ENCODE results near the gene ZMYND10. TPM values are rescaled to one million over a fixed set of nuclear protein-coding genes. Genes with fewer than 3 reads are reported as not detected.

ZMYND10 gene
- total and polyA plus RNA-seq, 2 experiments from 2014 or later: 0.29 to 0.31 TPM

GRCh38 chr3:50388016-50388719 is 42.6 kb upstream of the ZMYND10 start:
- Histone ChIP-seq H3K4me3 (no peak overlapping the region), H3K9me2 (ENCODE audit: insufficient read depth) (no peaks in the 10 kb centered on the region), H3K4me2 (no peak overlapping the region), H3K27me3 (ENCODE audit: insufficient read depth) (no peaks in the 10 kb centered on the region), H3K36me3 (ENCODE audit: insufficient read depth) (no peaks in the 10 kb centered on the region), H2AFZ (no peak overlapping the region), H4K20me1 (replicated peaks; ENCODE audit: insufficient read depth) (no peaks in the 10 kb centered on the region), H3F3A (replicated peaks; ENCODE audit: low read depth) (no peaks in the 10 kb centered on the region), H3K27ac (ENCODE audit: low read depth) (no peak overlapping the region), H3K4me1 (ENCODE audit: insufficient read depth) (no peaks in the 10 kb centered on the region), H3K79me2 (replicated peaks; ENCODE audit: insufficient read depth) (no peaks in the 10 kb centered on the region)
- H3K36me3 Mint-ChIP-seq (ENCODE audit: low read depth): no peaks in the 10 kb centered on the region
- no peak overlapping the region for H3K27ac Mint-ChIP-seq
- H3K27me3 Mint-ChIP-seq (ENCODE audit: insufficient read depth, low read depth, poor library complexity): peaks cover 4% of the 10 kb centered on the region
- DNase-seq (ENCODE audit: low spot score) (peak; percentile 64), ATAC-seq (peak; percentile 91)
- no peak overlapping the region for H3K4me3 Mint-ChIP-seq
- no peaks in the 10 kb centered on the region; the same call in 2 of the 3 replicates for H3K4me1 Mint-ChIP-seq
- TF ChIP-seq ZNF114 (CRISPR knock-in tag; IDR thresholded peaks at IDR 0.05): no peak
- no peak for TF ChIP-seq EZH2 (IDR thresholded peaks at IDR 0.05; ENCODE audit: low read depth, unreplicated experiment)
- TF ChIP-seq JUNB (IDR thresholded peaks at IDR 0.05; ENCODE audit: unreplicated experiment): no peak
- TF ChIP-seq STAT1 (IDR thresholded peaks at IDR 0.05; ENCODE audit: unreplicated experiment): no peak
- TF ChIP-seq EZH2phosphoT487 (IDR thresholded peaks at IDR 0.05; ENCODE audit: unreplicated experiment): no peak
- no peak for TF ChIP-seq ETS1 (IDR thresholded peaks at IDR 0.05)
- peak; percentile 53 to 71 for TF ChIP-seq CTCF (conservative IDR thresholded peaks at IDR 0.05; ENCODE audit: low read depth in 2 of 2)
- no peak for TF ChIP-seq POLR2AphosphoS5 (IDR thresholded peaks at IDR 0.05; ENCODE audit: low read depth)
- H3K9me3 Mint-ChIP-seq: no peaks in the 10 kb centered on the region

GRCh38 chr3:50385754-50386153 is 40.2 kb upstream of the ZMYND10 start:
- Mint-ChIP-seq H3K4me1 (no peaks in the 10 kb centered on the region; the same call in 2 of the 3 replicates), H3K36me3 (ENCODE audit: low read depth) (no peaks in the 10 kb centered on the region), H3K27ac (no peak overlapping the region), H3K4me3 (no peak overlapping the region), H3K27me3 (ENCODE audit: insufficient read depth, low read depth, poor library complexity) (peaks cover 7% of the 10 kb centered on the region), H3K9me3 (no peaks in the 10 kb centered on the region; the same call in 2 of the 3 replicates)
- ATAC-seq (no peak), DNase-seq (ENCODE audit: low spot score) (no peak)
- H3K27ac ChIP-seq (ENCODE audit: low read depth): no peak overlapping the region
- H3F3A ChIP-seq (replicated peaks; ENCODE audit: low read depth): no peaks in the 10 kb centered on the region
- no peak overlapping the region for H2AFZ ChIP-seq
- no peaks in the 10 kb centered on the region for H3K36me3 ChIP-seq (ENCODE audit: insufficient read depth)
- no peaks in the 10 kb centered on the region for H4K20me1 ChIP-seq (replicated peaks; ENCODE audit: insufficient read depth)
- H3K27me3 ChIP-seq (ENCODE audit: insufficient read depth): no peaks in the 10 kb centered on the region
- no peaks in the 10 kb centered on the region for H3K9me2 ChIP-seq (ENCODE audit: insufficient read depth)
- no peaks in the 10 kb centered on the region for H3K79me2 ChIP-seq (replicated peaks; ENCODE audit: insufficient read depth)
- H3K4me3 ChIP-seq: no peak overlapping the region
- no peak overlapping the region for H3K4me2 ChIP-seq
- H3K4me1 ChIP-seq (ENCODE audit: insufficient read depth): no peaks in the 10 kb centered on the region
- no peak for TF ChIP-seq EZH2phosphoT487 (IDR thresholded peaks at IDR 0.05; ENCODE audit: unreplicated experiment)
- no peak for TF ChIP-seq NANOG (IDR thresholded peaks at IDR 0.05; ENCODE audit: borderline replicate concordance)
- no peak for TF ChIP-seq POLR2AphosphoS5 (IDR thresholded peaks at IDR 0.05; ENCODE audit: low read depth)
- no peak for TF ChIP-seq ZNF331 (CRISPR knock-in tag; IDR thresholded peaks at IDR 0.05; ENCODE audit: low read depth)
- no peak for TF ChIP-seq ZNF114 (CRISPR knock-in tag; IDR thresholded peaks at IDR 0.05)
- no peak for TF ChIP-seq ZNF462 (CRISPR knock-in tag; IDR thresholded peaks at IDR 0.05)
- TF ChIP-seq CREB1 (CRISPR knock-in tag; IDR thresholded peaks at IDR 0.05; ENCODE audit: low read depth): no peak

Data from GM23338 (cell line).